CD14-positive monocyte (primary cell): ENCODE results near the gene TBC1D5. TPM values are rescaled to one million over a fixed set of nuclear protein-coding genes. Genes with fewer than 3 reads are reported as not detected.

Experiments used
- DNase-seq, 3 donors: peaks; one replicate each; pipeline ENCODE4 v3.0.0-alpha.2; 2011 to 2022
- H2AFZ ChIP-seq: 2 replicates; pipeline ENCODE4 v1.6.0; 2012; ENCODE audit warnings: mild to moderate bottlenecking, low read depth, low read length, inconsistent platforms; ENCODE audit not compliant: insufficient read depth, poor library complexity, severe bottlenecking
- H3K27ac ChIP-seq, 2 donors: 1 replicate in 1 of 2; 2 replicates in 1 of 2; pipeline ENCODE4 v1.5.1; 2012 to 2013; ENCODE audit warnings: low read length in 2 of 2, control low read depth in 1 of 2, inconsistent platforms in 1 of 2, low read depth in 1 of 2, mild to moderate bottlenecking in 1 of 2
- H3K27me3 ChIP-seq, 2 donors: one replicate each; pipeline versions ENCODE4 v1.6.0 to v1.6.1; 2011 to 2013; ENCODE audit warnings: low read length in 2 of 2; ENCODE audit not compliant: control insufficient read depth in 2 of 2, insufficient read depth in 2 of 2
- H3K36me3 ChIP-seq, 2 donors: replicated peaks in 1 of 2; 1 replicate in 1 of 2; 2 replicates in 1 of 2; pipeline versions ENCODE4 v1.5.1 to v1.6.1; 2012 to 2013; ENCODE audit warnings: low read length in 2 of 2, control low read depth in 1 of 2, inconsistent platforms in 1 of 2, mild to moderate bottlenecking in 1 of 2; ENCODE audit not compliant: insufficient read depth in 2 of 2, control insufficient read depth in 1 of 2
- H3K4me1 ChIP-seq, 2 donors: 1 replicate in 1 of 2; 2 replicates in 1 of 2; pipeline versions ENCODE4 v1.5.1 to v1.6.1; 2012 to 2013; ENCODE audit warnings: low read length in 2 of 2, control low read depth in 1 of 2, inconsistent platforms in 1 of 2, mild to moderate bottlenecking in 1 of 2, moderate library complexity in 1 of 2; ENCODE audit not compliant: insufficient read depth in 2 of 2, control insufficient read depth in 1 of 2
- H3K4me2 ChIP-seq: replicated peaks from 2 replicates; pipeline ENCODE3; 2012; ENCODE audit warnings: low read length, moderate library complexity, mild to moderate bottlenecking; ENCODE audit not compliant: poor library complexity, severe bottlenecking; ENCODE audit errors: extremely low read depth
- H3K4me3 ChIP-seq, 3 experiments: fragments of 200-600 bp in 1 of 3; sonication (generic) in 1 of 3; replicated peaks in 1 of 3; 1 replicate in 2 of 3; 2 replicates in 1 of 3; pipeline ENCODE4 v1.5.1; 2011 to 2013; ENCODE audit warnings: low read length in 3 of 3, mild to moderate bottlenecking in 3 of 3, control low read depth in 2 of 3, low read depth in 2 of 3, inconsistent platforms in 1 of 3, moderate library complexity in 1 of 3
- H3K79me2 ChIP-seq: 2 replicates; pipeline ENCODE4 v1.6.0; 2012; ENCODE audit warnings: mild to moderate bottlenecking, control low read depth, inconsistent platforms, low read length, moderate library complexity; ENCODE audit not compliant: insufficient read depth
- H3K9ac ChIP-seq: 2 replicates; pipeline ENCODE4 v1.6.0; 2017; ENCODE audit warnings: low read length, mild to moderate bottlenecking; ENCODE audit not compliant: insufficient read depth, poor library complexity, severe bottlenecking
- H3K9me3 ChIP-seq, 2 donors: replicated peaks in 1 of 2; 1 replicate in 1 of 2; 2 replicates in 1 of 2; pipeline versions ENCODE4 v1.5.1 to v1.6.1; 2012 to 2013; ENCODE audit warnings: low read length in 2 of 2, control low read depth in 1 of 2; ENCODE audit not compliant: control insufficient read depth in 1 of 2, insufficient read depth in 1 of 2
- H4K20me1 ChIP-seq: 2 replicates; pipeline ENCODE4 v1.6.0; 2012; ENCODE audit warnings: mild to moderate bottlenecking, low read length, control low read depth, moderate library complexity; ENCODE audit not compliant: insufficient read depth
- H3K27ac Mint-ChIP-seq, 7 donors: one replicate each; pipeline ENCODE4 v1.8.0; 2020; ENCODE audit warnings: mild to moderate bottlenecking in 7 of 7, mixed read lengths in 7 of 7, moderate library complexity in 6 of 7, inconsistent platforms in 2 of 7
- H3K27me3 Mint-ChIP-seq, 3 donors: one replicate each; pipeline ENCODE4 v1.8.0; 2021 to 2022; ENCODE audit warnings: low read depth in 3 of 3, mild to moderate bottlenecking in 3 of 3, mixed read lengths in 3 of 3, moderate library complexity in 3 of 3, inconsistent platforms in 1 of 3
- H3K36me3 Mint-ChIP-seq, 2 donors: one replicate each; pipeline ENCODE4 v1.8.0; 2020; ENCODE audit warnings: mixed read lengths in 2 of 2, inconsistent platforms in 1 of 2, mild to moderate bottlenecking in 1 of 2
- H3K4me1 Mint-ChIP-seq: one replicate; pipeline ENCODE4 v1.8.0; 2020; ENCODE audit warnings: mild to moderate bottlenecking, mixed read lengths
- H3K4me3 Mint-ChIP-seq, 2 donors: one replicate each; pipeline ENCODE4 v1.8.0; 2020; ENCODE audit warnings: mild to moderate bottlenecking in 2 of 2, mixed read lengths in 2 of 2, moderate library complexity in 1 of 2
- H3K9me3 Mint-ChIP-seq, 7 donors: one replicate each; pipeline ENCODE4 v1.8.0; 2020 to 2022; ENCODE audit warnings: mixed read lengths in 7 of 7, mild to moderate bottlenecking in 6 of 7, moderate library complexity in 6 of 7, inconsistent platforms in 2 of 7
- WGBS: methylation state at CpG from one replicate; pipeline ENCODE4 v1.1.5; 2013; ENCODE audit warnings: missing lambda C conversion rate; ENCODE audit not compliant: insufficient coverage; 5-methylcytosine and 5-hydroxymethylcytosine counted together
- intact Hi-C, 2 donors: fragments of 100-400 bp; cut with micrococcal nuclease; formaldehyde crosslinking; loops; one replicate each; pipeline versions ENCODE4 v1.15.0 to v1.15.1; 2023
- polyA plus RNA-seq, 3 donors: library from polyadenylated mRNA; depleted of rRNA in 1 of 3; unstranded in 2 of 3; stranded (reverse) in 1 of 3; fragments of 300-500 nt in 2 of 3; fragments of >200 nt in 1 of 3; fragmentation: Illumina TruSeq in 2 of 3; gene quantifications; 1 replicate in 2 of 3; 2 replicates in 1 of 3; pipeline ENCODE4 v1.2.3, GENCODE V29; 2012 to 2021
- TF ChIP-seq, protein P1 (sequence below): fragments of 200-600 bp; IDR thresholded peaks from one replicate; pipeline ENCODE4 v1.8.0; 2022; ENCODE audit warnings: antibody characterized with exemption, mild to moderate bottlenecking

Gene TBC1D5
- polyA plus RNA-seq, 3 donors, result 17.6 to 35.3 (median 21.0) TPM

DNA sequence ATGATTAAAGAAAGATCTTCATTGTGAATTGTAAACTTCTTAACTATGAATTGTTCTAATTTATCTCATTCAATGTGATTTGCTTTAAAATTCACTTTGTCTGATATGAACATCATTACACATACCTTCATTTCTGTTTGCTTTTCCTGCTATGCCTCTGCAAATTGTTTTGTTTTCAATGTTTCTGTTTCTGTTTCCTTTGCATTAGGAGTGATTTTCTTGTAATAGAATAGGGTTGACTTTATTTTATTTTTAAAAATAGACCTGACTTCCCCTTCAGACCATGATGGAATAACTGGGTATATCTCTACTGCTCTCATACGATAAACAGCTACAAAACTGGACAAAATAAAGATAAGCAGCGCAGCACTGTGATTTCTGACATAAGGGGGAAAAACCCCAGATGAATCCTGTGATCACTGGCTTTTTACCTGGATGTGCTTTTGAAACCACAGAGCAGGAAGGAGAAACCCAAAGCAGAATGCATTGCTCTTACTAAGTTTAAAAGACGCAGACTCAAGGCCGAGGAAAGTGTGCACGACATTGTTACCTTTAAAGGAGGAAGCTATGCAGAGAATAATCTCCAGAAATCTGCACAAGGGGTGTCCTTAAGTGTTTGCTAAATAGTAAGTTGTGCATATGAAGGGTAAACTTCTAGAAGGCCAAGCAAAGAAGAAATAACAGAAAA lies 420.2 kb downstream of the TBC1D5 start:
- peaks cover 0 to 4% of the 10 kb centered on the region in 2 donors for H3K4me1 ChIP-seq
- no peak overlapping the region for H3K4me2 ChIP-seq
- peaks cover 15% of the 10 kb centered on the region for H3K4me1 Mint-ChIP-seq
- WGBS, result 35% methylated on average over 2 of the region's 5 CpGs
- H2AFZ ChIP-seq, result no peak overlapping the region
- H3K27ac ChIP-seq, result no peak overlapping the region
- H3K9ac ChIP-seq, result no peak overlapping the region
- no peaks in the 10 kb centered on the region for H4K20me1 ChIP-seq
- H3K27ac Mint-ChIP-seq, result peak overlapping the region in 1 of 7 donors; percentile 33
- H3K79me2 ChIP-seq, result no peaks in the 10 kb centered on the region
- no peaks in the 10 kb centered on the region for H3K36me3 ChIP-seq
- H3K4me3 ChIP-seq, result no peak overlapping the region
- H3K36me3 Mint-ChIP-seq, result peaks cover 5 to 15% of the 10 kb centered on the region in 2 donors
- no peaks in the 10 kb centered on the region for H3K27me3 ChIP-seq
- no peak for DNase-seq
- intact Hi-C loops, result no loop called here
- H3K9me3 Mint-ChIP-seq, result peaks cover 0 to 2% (median 0%) of the 10 kb centered on the region in 7 donors
- H3K27me3 Mint-ChIP-seq, result no peaks in the 10 kb centered on the region
- no peaks in the 10 kb centered on the region for H3K9me3 ChIP-seq
- TF ChIP-seq, protein P1, sequence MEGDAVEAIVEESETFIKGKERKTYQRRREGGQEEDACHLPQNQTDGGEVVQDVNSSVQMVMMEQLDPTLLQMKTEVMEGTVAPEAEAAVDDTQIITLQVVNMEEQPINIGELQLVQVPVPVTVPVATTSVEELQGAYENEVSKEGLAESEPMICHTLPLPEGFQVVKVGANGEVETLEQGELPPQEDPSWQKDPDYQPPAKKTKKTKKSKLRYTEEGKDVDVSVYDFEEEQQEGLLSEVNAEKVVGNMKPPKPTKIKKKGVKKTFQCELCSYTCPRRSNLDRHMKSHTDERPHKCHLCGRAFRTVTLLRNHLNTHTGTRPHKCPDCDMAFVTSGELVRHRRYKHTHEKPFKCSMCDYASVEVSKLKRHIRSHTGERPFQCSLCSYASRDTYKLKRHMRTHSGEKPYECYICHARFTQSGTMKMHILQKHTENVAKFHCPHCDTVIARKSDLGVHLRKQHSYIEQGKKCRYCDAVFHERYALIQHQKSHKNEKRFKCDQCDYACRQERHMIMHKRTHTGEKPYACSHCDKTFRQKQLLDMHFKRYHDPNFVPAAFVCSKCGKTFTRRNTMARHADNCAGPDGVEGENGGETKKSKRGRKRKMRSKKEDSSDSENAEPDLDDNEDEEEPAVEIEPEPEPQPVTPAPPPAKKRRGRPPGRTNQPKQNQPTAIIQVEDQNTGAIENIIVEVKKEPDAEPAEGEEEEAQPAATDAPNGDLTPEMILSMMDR, result no peak
- no peak overlapping the region for H3K4me3 Mint-ChIP-seq

DNA sequence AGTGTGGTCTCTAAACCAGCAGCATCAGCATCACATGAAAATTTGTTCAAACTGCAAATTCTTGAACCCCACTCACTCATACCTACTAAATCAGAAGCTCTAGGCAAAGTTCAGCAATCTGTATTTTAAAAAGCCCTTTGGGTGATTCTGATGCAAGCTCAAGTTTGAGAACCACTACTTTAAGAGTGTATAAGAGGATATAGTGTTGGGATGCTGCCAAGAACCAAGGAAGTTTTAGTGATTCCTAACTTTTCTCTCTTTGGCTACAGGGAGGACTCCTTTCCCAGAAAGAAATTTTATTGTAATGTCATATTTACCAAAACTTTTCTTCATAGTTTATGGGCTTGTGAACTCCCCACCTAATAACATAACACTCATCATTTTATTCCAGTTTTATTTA lies 422.2 kb downstream of the TBC1D5 start:
- Histone ChIP-seq H4K20me1 (no peaks in the 10 kb centered on the region), H3K9me3 (no peaks in the 10 kb centered on the region), H3K36me3 (peaks cover 0 to 5% of the 10 kb centered on the region in 2 donors), H3K79me2 (no peaks in the 10 kb centered on the region), H3K4me2 (no peak overlapping the region), H3K4me1 (peaks cover 0 to 4% of the 10 kb centered on the region in 2 donors), H2AFZ (no peak overlapping the region), H3K27ac (no peak overlapping the region), H3K9ac (no peak overlapping the region), H3K27me3 (no peaks in the 10 kb centered on the region), H3K4me3 (no peak overlapping the region)
- peaks cover 15% of the 10 kb centered on the region for H3K4me1 Mint-ChIP-seq
- peaks cover 0 to 2% (median 0%) of the 10 kb centered on the region in 7 donors for H3K9me3 Mint-ChIP-seq
- H3K27ac Mint-ChIP-seq, result no peak overlapping the region
- intact Hi-C loops, result no loop called here
- no peak overlapping the region for H3K4me3 Mint-ChIP-seq
- H3K36me3 Mint-ChIP-seq, result peaks cover 5 to 15% of the 10 kb centered on the region in 2 donors
- TF ChIP-seq, protein P1, result no peak
- no peaks in the 10 kb centered on the region for H3K27me3 Mint-ChIP-seq
- DNase-seq, result no peak
